C4-2B (cell line): ENCODE results near the gene ZNF532.

Source experiments
- CTCF ChIP-seq: fragments of 450-650 bp; conservative IDR thresholded peaks from 2 replicates; pipeline ENCODE4 v1.5.1; 2017; ENCODE audit warnings: mild to moderate bottlenecking
- ZFX ChIP-seq: fragments of 450-650 bp; IDR thresholded peaks from 2 replicates; pipeline ENCODE4 v1.6.1; 2017

DNA sequence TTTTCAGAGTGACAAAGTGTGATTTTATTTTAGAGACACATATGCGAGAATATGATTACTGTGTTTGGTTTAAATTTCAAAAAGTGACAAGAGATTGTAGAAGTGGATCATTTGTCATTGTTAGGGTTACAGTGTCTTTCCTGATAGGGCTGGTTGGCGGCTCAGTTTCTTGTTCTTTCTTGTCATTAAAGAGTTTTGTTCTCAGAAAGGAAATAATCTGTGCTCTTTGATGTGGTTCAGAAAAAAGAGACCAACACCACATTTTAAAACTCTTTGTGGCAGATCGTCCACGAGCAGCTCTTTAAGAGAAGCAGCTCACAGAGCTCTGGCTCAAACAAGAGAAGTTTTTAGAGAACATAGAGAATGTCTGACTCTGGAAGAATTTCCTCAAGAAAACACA is 45.6 kb upstream of the ZNF532 start:
- TF ChIP-seq CTCF (no peak), ZFX (no peak)
